HEK293 (cell line): ENCODE measurements around the gene SLC25A25.
"Not testable (repeated sequence)": the region's sequence is repeated elsewhere in the genome, so short reads cannot be mapped to it uniquely, and the experiment has no call there.

Experiments used
- CTCF ChIA-PET: fragments of 350-600 bp; formaldehyde crosslinking; extraction: SDS; loops from one replicate; lab custom pipeline; 2021; ENCODE audit warnings: antibody characterized with exemption; lab: Yijun Ruan, JAX
- POLR2A ChIA-PET: fragments of 300-600 bp; formaldehyde crosslinking; extraction: SDS; loops from one replicate; lab custom pipeline; 2020; ENCODE audit warnings: antibody characterized with exemption, inconsistent platforms; lab: Yijun Ruan, JAX
- H3K27ac ChIP-seq: fragments of 200-500 bp; sonication (Bioruptor generic); 2 replicates; pipeline ENCODE4 v1.5.1; 2014; ENCODE audit warnings: low read depth, low read length, control low read depth, inconsistent platforms; ENCODE audit errors: extremely low read depth
- H3K36me3 ChIP-seq, 2 experiments: fragments of 200-500 bp in 1 of 2; sonication (Bioruptor generic) in 1 of 2; 1 replicate in 1 of 2; 2 replicates in 1 of 2; pipeline ENCODE4 v1.5.1; 2014 to 2017; ENCODE audit warnings: inconsistent platforms in 2 of 2, low read length in 2 of 2; ENCODE audit not compliant: control insufficient read depth in 2 of 2, insufficient read depth in 1 of 2
- H3K4me1 ChIP-seq: fragments of 200-500 bp; sonication (Bioruptor generic); 2 replicates; pipeline ENCODE4 v1.5.1; 2014; ENCODE audit warnings: mild to moderate bottlenecking, low read length, inconsistent platforms; ENCODE audit not compliant: control insufficient read depth, insufficient read depth
- H3K4me3 ChIP-seq: 2 replicates; pipeline ENCODE4 v1.5.1; 2011; ENCODE audit warnings: low read depth, mild to moderate bottlenecking, control low read depth, low read length, moderate library complexity
- H3K9me3 ChIP-seq: fragments of 200-500 bp; sonication (Bioruptor generic); 2 replicates; pipeline ENCODE4 v1.5.1; 2014; ENCODE audit warnings: low read depth, low read length, inconsistent platforms; ENCODE audit not compliant: control insufficient read depth, insufficient read depth
- GLI4 ChIP-seq: fragments of 450-650 bp; formaldehyde crosslinking; IDR thresholded peaks from 2 replicates; pipeline ENCODE4 v1.5.1; 2016; ENCODE audit warnings: missing biosample characterization, missing genetic modification characterization
- GLIS1 ChIP-seq: fragments of 450-650 bp; formaldehyde crosslinking; IDR thresholded peaks from 2 replicates; pipeline ENCODE4 v1.5.1; 2016; ENCODE audit warnings: missing biosample characterization, missing genetic modification characterization
- INSM2 ChIP-seq: fragments of 450-650 bp; formaldehyde crosslinking; IDR thresholded peaks from 2 replicates; pipeline ENCODE4 v1.5.1; 2016; ENCODE audit warnings: missing biosample characterization, missing genetic modification characterization
- PRDM4 ChIP-seq: fragments of 450-650 bp; formaldehyde crosslinking; IDR thresholded peaks from 2 replicates; pipeline ENCODE4 v1.5.1; 2017; ENCODE audit warnings: missing biosample characterization, missing genetic modification characterization
- ZBTB44 ChIP-seq: fragments of 450-650 bp; IDR thresholded peaks from 2 replicates; pipeline ENCODE4 v1.5.1; 2018; ENCODE audit warnings: missing biosample characterization, mild to moderate bottlenecking, missing genetic modification characterization
- ZNF121 ChIP-seq: fragments of 450-650 bp; formaldehyde crosslinking; IDR thresholded peaks from 2 replicates; pipeline ENCODE4 v1.5.1; 2016; ENCODE audit warnings: missing biosample characterization, missing genetic modification characterization
- ZNF146 ChIP-seq: fragments of 450-650 bp; formaldehyde crosslinking; IDR thresholded peaks from 2 replicates; pipeline ENCODE4 v1.5.1; 2016; ENCODE audit warnings: missing biosample characterization, missing genetic modification characterization
- ZNF175 ChIP-seq: fragments of 450-650 bp; formaldehyde crosslinking; IDR thresholded peaks from 2 replicates; pipeline ENCODE4 v1.5.1; 2016; ENCODE audit warnings: missing biosample characterization, missing genetic modification characterization
- ZNF2 ChIP-seq: fragments of 450-650 bp; formaldehyde crosslinking; IDR thresholded peaks from 2 replicates; pipeline ENCODE4 v1.5.1; 2016; ENCODE audit warnings: missing biosample characterization, missing genetic modification characterization
- ZNF202 ChIP-seq: fragments of 450-650 bp; formaldehyde crosslinking; IDR thresholded peaks from 2 replicates; pipeline ENCODE4 v1.5.1; 2016; ENCODE audit warnings: missing biosample characterization, missing genetic modification characterization, borderline replicate concordance
- ZNF214 ChIP-seq: fragments of 450-650 bp; formaldehyde crosslinking; IDR thresholded peaks from 2 replicates; pipeline ENCODE4 v1.5.1; 2017; ENCODE audit warnings: missing biosample characterization, mild to moderate bottlenecking, missing genetic modification characterization, borderline replicate concordance
- ZNF239 ChIP-seq: fragments of 450-650 bp; formaldehyde crosslinking; IDR thresholded peaks from 2 replicates; pipeline ENCODE4 v1.5.1; 2016; ENCODE audit warnings: missing biosample characterization, missing genetic modification characterization
- ZNF24 ChIP-seq: fragments of 450-650 bp; formaldehyde crosslinking; IDR thresholded peaks from 2 replicates; pipeline ENCODE4 v1.5.1; 2016; ENCODE audit warnings: missing biosample characterization, missing genetic modification characterization
- ZNF341 ChIP-seq: fragments of 450-650 bp; formaldehyde crosslinking; IDR thresholded peaks from 2 replicates; pipeline ENCODE4; 2016; ENCODE audit warnings: low read depth, missing biosample characterization, missing genetic modification characterization
- ZNF610 ChIP-seq: fragments of 450-650 bp; formaldehyde crosslinking; IDR thresholded peaks from 2 replicates; pipeline ENCODE4 v1.5.1; 2016; ENCODE audit warnings: missing biosample characterization, missing genetic modification characterization, borderline replicate concordance
- ZNF670 ChIP-seq: fragments of 450-650 bp; formaldehyde crosslinking; IDR thresholded peaks from 2 replicates; pipeline ENCODE4 v1.5.1; 2016; ENCODE audit warnings: missing biosample characterization, missing genetic modification characterization, low read depth
- ZSCAN30 ChIP-seq: fragments of 450-650 bp; IDR thresholded peaks from 2 replicates; pipeline ENCODE4 v1.5.1; 2018; ENCODE audit warnings: missing biosample characterization, mild to moderate bottlenecking, missing genetic modification characterization, moderate library complexity
- ZSCAN4 ChIP-seq: fragments of 450-650 bp; formaldehyde crosslinking; IDR thresholded peaks from 2 replicates; pipeline ENCODE4 v1.5.1; 2017; ENCODE audit warnings: missing biosample characterization, missing genetic modification characterization

SLC25A25 gene

GRCh38 chr9:128034821-128035652 lies 33.0 kb upstream of the SLC25A25 start (continued):
- TF ChIP-seq ZSCAN4 (tag by site-specific recombination) (no peak), ZNF24 (tag by site-specific recombination) (no peak), ZNF175 (tag by site-specific recombination) (no peak), ZNF239 (tag by site-specific recombination) (no peak), GLIS1 (tag by site-specific recombination) (peak; percentile 34; the same call in 1 of the 2 replicates), PRDM4 (0 out of 2 replicates have a peak, but pooled peaks have one; percentile 31), ZNF202 (tag by site-specific recombination) (no peak), ZNF2 (tag by site-specific recombination) (peak; percentile 99), ZNF214 (no peak), ZSCAN30 (tag by site-specific recombination) (0 out of 2 replicates have a peak, but pooled peaks have one; percentile 29), ZNF341 (tag by site-specific recombination) (peak; percentile 9; the same call in 1 of the 2 replicates), GLI4 (tag by site-specific recombination) (no peak), ZNF121 (tag by site-specific recombination) (no peak)

GRCh38 chr9:128036522-128036921 lies 31.5 kb upstream of the SLC25A25 start:
- not testable (repeated sequence) for H3K4me3 ChIP-seq, H3K4me1 ChIP-seq, H3K9me3 ChIP-seq, H3K36me3 ChIP-seq, H3K27ac ChIP-seq
- CTCF ChIA-PET: interaction anchor here (0.6 to 6.5 kb wide), 10 partner anchors 16 to 167 kb away, joined by 3 to 165 read pairs (median 18); no protein-coding TSS in a partner anchor
- POLR2A ChIA-PET: interaction anchor here (0.7 kb wide), 1 partner anchor 10 kb away, joined by 3 read pairs; no protein-coding TSS in a partner anchor

GRCh38 chr9:128040783-128041182 lies 27.2 kb upstream of the SLC25A25 start:
- CTCF ChIA-PET: interaction anchor here (1.3 kb wide), 1 partner anchor 11 kb away, joined by 5 read pairs; no protein-coding TSS in a partner anchor
- H3K4me3 ChIP-seq, H3K4me1 ChIP-seq, H3K9me3 ChIP-seq, H3K27ac ChIP-seq, H3K36me3 ChIP-seq, POLR2A ChIA-PET: not testable (repeated sequence)
- TF ChIP-seq ZNF146 (tag by site-specific recombination): peak; percentile 70

- ChIA-PET CTCF (interaction anchor here (0.6 to 1.3 kb wide), 2 partner anchors 10 to 42 kb away, joined by 3 to 5 read pairs; no protein-coding TSS in a partner anchor), POLR2A (interaction anchor here (0.6 to 0.7 kb wide), 2 partner anchors 10 to 41 kb away, joined by 5 read pairs; no protein-coding TSS in a partner anchor)
- no peaks in the 10 kb centered on the region for H3K9me3 ChIP-seq
- H3K27ac ChIP-seq: no peak overlapping the region
- H3K36me3 ChIP-seq: no peaks in the 10 kb centered on the region
- H3K4me3 ChIP-seq: no peak overlapping the region
- no peaks in the 10 kb centered on the region for H3K4me1 ChIP-seq
- TF ChIP-seq ZBTB44 (tag by site-specific recombination): no peak
- no peak for TF ChIP-seq INSM2 (tag by site-specific recombination)
- TF ChIP-seq ZNF610: no peak
- no peak for TF ChIP-seq ZNF670 (tag by site-specific recombination)
Measured at GRCh38 chr9:128042043-128042442, 26.0 kb upstream of the SLC25A25 start.
